Endothelial cell of umbilical vein (primary cell): ENCODE measurements around the gene C3orf20. TPM values are rescaled to one million over a fixed set of nuclear protein-coding genes. Genes with fewer than 3 reads are reported as not detected.

ENCODE experiments used
- BruUV-seq: library from RNA; stranded (reverse); fragments of 400-500 nt; replicated peaks from 2 replicates; lab custom pipeline; 2021; lab: Mats Ljungman, UMichigan
- CTCF ChIA-PET: fragments of 300-600, 350-600 bp; sonication (Branson Sonifier 250); formaldehyde crosslinking; loops from one replicate; lab custom pipeline; 2021; ENCODE audit warnings: antibody characterized with exemption, inconsistent platforms; lab: Charles Lee
- POLR2A ChIA-PET: fragments of 300-600, 350-600 bp; sonication (Branson Sonifier 250); formaldehyde crosslinking; loops from one replicate; lab custom pipeline; 2021; ENCODE audit warnings: antibody characterized with exemption, inconsistent platforms; lab: Charles Lee
- DNase-seq: peaks from one replicate; pipeline ENCODE4 v3.0.0-alpha.2; 2011; ENCODE audit warnings: low read depth, low spot score
- FAIRE-seq: peaks from 2 replicates; lab custom pipeline; 2011; peaks lifted over from hg19 to GRCh38; lab: Jason Lieb, UNC
- H2AFZ ChIP-seq: 2 replicates; pipeline ENCODE4 v1.6.0; 2012; ENCODE audit warnings: low read depth, low read length, control low read depth, inconsistent platforms
- H3K27ac ChIP-seq: 2 replicates; pipeline ENCODE4 v1.5.1; 2011; ENCODE audit warnings: low read depth, mild to moderate bottlenecking, control low read depth, low read length, moderate library complexity; ENCODE audit not compliant: insufficient read depth
- H3K27me3 ChIP-seq, 2 experiments: 2 replicates each; pipeline versions ENCODE4 v1.6.0 to v1.6.1; 2011; ENCODE audit warnings: low read length in 2 of 2, mixed read lengths in 1 of 2; ENCODE audit not compliant: control insufficient read depth in 2 of 2, insufficient read depth in 2 of 2
- H3K36me3 ChIP-seq, 2 experiments: 2 replicates in 1 of 2; 3 replicates in 1 of 2; pipeline ENCODE4 v1.5.1; 2011; ENCODE audit warnings: low read length in 2 of 2, mild to moderate bottlenecking in 1 of 2, moderate library complexity in 1 of 2; ENCODE audit not compliant: control insufficient read depth in 2 of 2, insufficient read depth in 2 of 2; ENCODE audit errors: extremely low read depth in 1 of 2
- H3K4me1 ChIP-seq: 3 replicates; pipeline ENCODE4 v1.5.1; 2011; ENCODE audit warnings: mild to moderate bottlenecking, low read length; ENCODE audit not compliant: control insufficient read depth, insufficient read depth; ENCODE audit errors: extremely low read depth
- H3K4me2 ChIP-seq: 2 replicates; pipeline ENCODE4 v1.6.1; 2011; ENCODE audit warnings: low read length, control low read depth, mixed read lengths; ENCODE audit not compliant: insufficient read depth
- H3K4me3 ChIP-seq, 3 experiments: fragments of 200-600 bp in 1 of 3; sonication (generic), shearing (Covaris generic) in 1 of 3; replicated peaks in 1 of 3; 2 replicates each; pipeline ENCODE4 v1.5.1; 2011 to 2016; ENCODE audit warnings: control low read depth in 3 of 3, low read length in 3 of 3, mild to moderate bottlenecking in 2 of 3, inconsistent platforms in 1 of 3, low read depth in 1 of 3, moderate library complexity in 1 of 3; ENCODE audit not compliant: insufficient read depth in 1 of 3
- H3K79me2 ChIP-seq: 2 replicates; pipeline ENCODE4 v1.6.0; 2012; ENCODE audit warnings: low read length, inconsistent platforms; ENCODE audit not compliant: control insufficient read depth, insufficient read depth
- H3K9ac ChIP-seq: replicated peaks from 2 replicates; pipeline ENCODE3; 2011; ENCODE audit warnings: low read length, control low read depth; ENCODE audit not compliant: insufficient read depth; ENCODE audit errors: extremely low read depth
- H3K9me1 ChIP-seq: replicated peaks from 3 replicates; pipeline ENCODE4 v1.6.0; 2011; ENCODE audit warnings: mild to moderate bottlenecking, low read length; ENCODE audit not compliant: control insufficient read depth, insufficient read depth; ENCODE audit errors: extremely low read depth
- H3K9me3 ChIP-seq: replicated peaks from 2 replicates; pipeline ENCODE4 v1.5.1; 2012; ENCODE audit warnings: low read length, inconsistent platforms; ENCODE audit not compliant: control insufficient read depth, insufficient read depth
- H4K20me1 ChIP-seq: replicated peaks from 2 replicates; pipeline ENCODE3; 2011; ENCODE audit warnings: mild to moderate bottlenecking, low read length; ENCODE audit not compliant: control insufficient read depth, insufficient read depth; ENCODE audit errors: extremely low read depth
- CTCF ChIP-seq, 2 donors: IDR thresholded peaks; 1 replicate in 1 of 2; 2 replicates in 1 of 2; pipeline ENCODE4 v1.5.1; 2011; ENCODE audit warnings: low read length in 2 of 2, mild to moderate bottlenecking in 2 of 2, moderate library complexity in 2 of 2, control low read depth in 1 of 2, inconsistent platforms in 1 of 2, low read depth in 1 of 2; ENCODE audit not compliant: insufficient read depth in 1 of 2; ENCODE audit errors: extremely low read depth in 1 of 2
- EZH2 ChIP-seq: IDR thresholded peaks from 2 replicates; pipeline ENCODE4 v1.6.1; 2012; ENCODE audit warnings: borderline replicate concordance, low read depth, mild to moderate bottlenecking, moderate library complexity, low read length, inconsistent platforms; ENCODE audit not compliant: severe bottlenecking
- GATA2 ChIP-seq: IDR thresholded peaks from 2 replicates; pipeline ENCODE4 v1.7.0; 2011; ENCODE audit warnings: low read depth, mild to moderate bottlenecking, moderate library complexity, mixed read lengths, low read length; ENCODE audit not compliant: insufficient read length, insufficient read depth
- JUN ChIP-seq: IDR thresholded peaks from 2 replicates; pipeline ENCODE4 v1.6.1; 2011; ENCODE audit warnings: borderline replicate concordance, low read depth; ENCODE audit not compliant: insufficient read length, insufficient read depth
- MYC ChIP-seq: IDR thresholded peaks from one replicate; pipeline ENCODE4 v1.6.1; 2011; ENCODE audit warnings: mild to moderate bottlenecking, low read depth, low read length
- POLR2A ChIP-seq: IDR thresholded peaks from 2 replicates; pipeline ENCODE4 v1.6.1; 2012; ENCODE audit warnings: low read depth, mild to moderate bottlenecking, control low read depth, low read length
- POLR2AphosphoS5 ChIP-seq: IDR thresholded peaks from 2 replicates; pipeline ENCODE4 v1.6.1; 2012; ENCODE audit warnings: low read depth, mild to moderate bottlenecking, control low read depth, low read length, moderate library complexity; ENCODE audit not compliant: insufficient read depth
- dilution Hi-C: fragments of 300-500 bp; cut with MboI; formaldehyde crosslinking; loops from one replicate; pipeline ENCODE4 v1.15.0; 2019; ENCODE audit warnings: low sequenced_read_pairs; ENCODE audit not compliant: extremely low pct_ligation_motif_present
- intact Hi-C: fragments of 100-400 bp; cut with micrococcal nuclease; formaldehyde crosslinking; loops from one replicate; pipeline ENCODE4 v1.10.0; 2022
- polyA plus RNA-seq, 4 experiments: library from polyadenylated mRNA; depleted of rRNA in 3 of 4; stranded (reverse) in 3 of 4; unstranded in 1 of 4; fragments of >200 nt; gene quantifications; 2 replicates each; pipeline versions ENCODE4 v1.2.1 to v1.2.3, GENCODE V29; 2011 to 2012; ENCODE audit warnings: missing spikeins in 1 of 4
- total RNA-seq: library from RNA; stranded (reverse); gene quantifications from 2 replicates; pipeline ENCODE4 v1.2.3, GENCODE V29; 2021

C3orf20 gene
- total and polyA plus RNA-seq, 2 donors (not counting 3 experiments of a cell fraction or from before 2014, with no cell fraction given) = not detected

DNA sequence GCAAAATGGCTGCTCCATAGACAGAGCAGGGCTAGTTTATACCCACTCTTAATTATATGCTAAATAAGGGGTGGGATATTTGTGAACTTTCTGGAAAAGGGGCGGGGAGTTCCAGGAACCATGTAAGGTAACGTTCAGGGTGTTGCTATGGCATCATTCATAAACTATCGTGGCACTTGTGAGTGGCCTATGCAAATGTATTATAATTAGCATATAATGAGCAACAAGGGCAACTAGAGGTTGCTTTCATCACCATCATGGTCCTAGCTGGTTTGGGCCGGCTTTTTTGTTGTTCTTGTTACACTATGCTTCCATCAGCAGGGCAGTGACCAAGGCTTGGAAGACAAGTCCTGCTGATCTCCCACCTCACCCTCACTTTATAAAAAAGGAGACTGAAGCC lies 100.6 kb downstream of the C3orf20 start:
- DNase-seq = no peak
- Histone ChIP-seq H3K4me3 (no peak overlapping the region), H3K36me3 (no peaks in the 10 kb centered on the region), H3K4me2 (no peak overlapping the region), H3K27me3 (peaks cover 0 to 2% of the 10 kb centered on the region in 2 experiments), H4K20me1 (no peaks in the 10 kb centered on the region), H2AFZ (no peak overlapping the region), H3K4me1 (no peaks in the 10 kb centered on the region), H3K9me3 (no peaks in the 10 kb centered on the region), H3K9me1 (no peaks in the 10 kb centered on the region), H3K27ac (no peak overlapping the region), H3K9ac (no peak overlapping the region), H3K79me2 (no peaks in the 10 kb centered on the region)
- POLR2A ChIA-PET = no interaction called here
- TF ChIP-seq GATA2 (no peak), POLR2A (no peak), EZH2 (no peak)
- intact Hi-C loops = no loop called here
- dilution Hi-C loops = no loop called here
- CTCF ChIA-PET = interaction anchor here (0.7 kb wide), 1 partner anchor 102 kb away, joined by 3 read pairs; no protein-coding TSS in a partner anchor
- no peak for FAIRE-seq
- BruUV-seq = no TSS peak

DNA sequence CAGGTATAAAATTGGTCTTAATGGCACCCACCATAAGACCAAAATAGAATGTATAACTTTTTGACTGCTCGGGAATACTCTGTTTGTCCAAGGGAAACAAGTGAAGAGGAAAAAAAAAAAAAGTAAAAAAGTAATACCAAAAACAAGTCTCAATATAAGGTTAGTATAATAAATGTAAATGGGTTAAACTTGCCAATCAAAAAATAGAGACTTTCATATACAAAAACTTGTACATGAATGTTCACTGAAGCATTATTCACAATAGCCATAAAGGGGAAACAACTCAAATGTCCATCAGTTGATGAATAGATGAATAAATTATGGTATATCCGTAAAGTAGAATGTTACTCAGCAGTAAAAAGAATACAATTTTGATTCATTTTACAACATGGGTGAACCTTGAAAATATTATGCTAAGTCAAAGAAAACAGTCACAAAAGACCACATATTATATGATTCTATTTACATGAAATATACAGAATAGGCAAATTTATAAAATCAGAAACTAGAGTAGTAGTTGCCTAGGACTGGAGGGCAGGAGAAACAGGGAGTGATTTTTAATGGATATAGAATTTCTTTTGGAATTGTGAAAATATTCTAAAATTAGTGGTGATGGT lies 104.2 kb downstream of the C3orf20 start:
- H3K9ac ChIP-seq = no peak overlapping the region
- H3K36me3 ChIP-seq = no peaks in the 10 kb centered on the region
- no peaks in the 10 kb centered on the region for H3K9me1 ChIP-seq
- no peaks in the 10 kb centered on the region for H3K4me1 ChIP-seq
- no peaks in the 10 kb centered on the region for H3K9me3 ChIP-seq
- intact Hi-C loops = no loop called here
- dilution Hi-C loops = no loop called here
- CTCF ChIA-PET = interaction anchor here (1.4 to 5.3 kb wide), 3 partner anchors 11 to 104 kb away, joined by 3 to 126 read pairs (median 7); partner anchors contain the start of gene C3orf20
- H3K4me3 ChIP-seq = no peak overlapping the region
- TF ChIP-seq POLR2AphosphoS5 (no peak), MYC (no peak), JUN (no peak), POLR2A (no peak), CTCF (IDR thresholded peaks at IDR 0.05; ENCODE audit: extremely low read depth in 1 of 2, insufficient read depth in 1 of 2, low read depth in 1 of 2, low read length in 2 of 2) (no peak)
- H3K27me3 ChIP-seq = peaks cover 2% of the 10 kb centered on the region in 2 experiments
- no peak overlapping the region for H2AFZ ChIP-seq
- no peaks in the 10 kb centered on the region for H3K79me2 ChIP-seq
- no TSS peak for BruUV-seq
- POLR2A ChIA-PET = no interaction called here
- H3K27ac ChIP-seq = no peak overlapping the region
- DNase-seq (no peak), FAIRE-seq (no peak)
- H4K20me1 ChIP-seq = no peaks in the 10 kb centered on the region
- H3K4me2 ChIP-seq = no peak overlapping the region
